Epithelial cell of proximal tubule (primary cell): ENCODE measurements around the gene NIN. TPM values are rescaled to one million over a fixed set of nuclear protein-coding genes. Genes with fewer than 3 reads are reported as not detected.

Experiments used
- DNase-seq: peaks from one replicate; pipeline ENCODE4 v3.0.0-alpha.2; 2011; ENCODE audit warnings: low read depth
- H3K4me3 ChIP-seq: 2 replicates; pipeline ENCODE4 v1.5.1; 2011; ENCODE audit warnings: low read depth, mild to moderate bottlenecking, low read length
- CTCF ChIP-seq: conservative IDR thresholded peaks from 2 replicates; pipeline ENCODE4 v1.5.1; 2012; ENCODE audit warnings: low read depth, mild to moderate bottlenecking, low read length
- total RNA-seq: library from RNA; depleted of rRNA; stranded (reverse); fragments of >200 nt; gene quantifications from 2 replicates; pipeline ENCODE4 v1.2.3, GENCODE V29; 2015

Gene NIN
- total RNA-seq, 1 donor from 2014 or later, result 26.9 TPM

- DNase-seq, result peak; percentile 26
- no peak overlapping the region for H3K4me3 ChIP-seq
- no peak for TF ChIP-seq CTCF
Measured at GRCh38 chr14:50797250-50798047, 33.5 kb downstream of the NIN start.

- DNase-seq, result no peak
- TF ChIP-seq CTCF, result no peak
- no peak overlapping the region for H3K4me3 ChIP-seq
Measured at GRCh38 chr14:50796390-50796789, 34.6 kb downstream of the NIN start.

GRCh38 chr14:50795909-50796308, 35.1 kb downstream of the NIN start:
- TF ChIP-seq CTCF, result no peak
- H3K4me3 ChIP-seq, result no peak overlapping the region
- no peak for DNase-seq

GRCh38 chr14:50795142-50795541, 35.8 kb downstream of the NIN start:
- no peak overlapping the region for H3K4me3 ChIP-seq
- DNase-seq, result no peak
- TF ChIP-seq CTCF, result no peak

GRCh38 chr14:50794068-50794645, 36.8 kb downstream of the NIN start:
- TF ChIP-seq CTCF, result no peak
- no peak overlapping the region for H3K4me3 ChIP-seq
- DNase-seq, result no peak

- no peak overlapping the region for H3K4me3 ChIP-seq
- TF ChIP-seq CTCF, result no peak
- no peak for DNase-seq
Measured at GRCh38 chr14:50792634-50793068, 38.3 kb downstream of the NIN start.
